Stimulated activated CD4-positive, alpha-beta T cell treated with anti-CD3 and anti-CD28 coated beads, Interleukin-1b, Interleukin-23, amount 100 ng/mL, for 48 hours (primary cell): ENCODE data around the gene UGT1A1.

Source experiments
- DNase-seq: peaks from one replicate; pipeline ENCODE4 v3.0.0-alpha.2; 2020

The UGT1A1 gene

DNA sequence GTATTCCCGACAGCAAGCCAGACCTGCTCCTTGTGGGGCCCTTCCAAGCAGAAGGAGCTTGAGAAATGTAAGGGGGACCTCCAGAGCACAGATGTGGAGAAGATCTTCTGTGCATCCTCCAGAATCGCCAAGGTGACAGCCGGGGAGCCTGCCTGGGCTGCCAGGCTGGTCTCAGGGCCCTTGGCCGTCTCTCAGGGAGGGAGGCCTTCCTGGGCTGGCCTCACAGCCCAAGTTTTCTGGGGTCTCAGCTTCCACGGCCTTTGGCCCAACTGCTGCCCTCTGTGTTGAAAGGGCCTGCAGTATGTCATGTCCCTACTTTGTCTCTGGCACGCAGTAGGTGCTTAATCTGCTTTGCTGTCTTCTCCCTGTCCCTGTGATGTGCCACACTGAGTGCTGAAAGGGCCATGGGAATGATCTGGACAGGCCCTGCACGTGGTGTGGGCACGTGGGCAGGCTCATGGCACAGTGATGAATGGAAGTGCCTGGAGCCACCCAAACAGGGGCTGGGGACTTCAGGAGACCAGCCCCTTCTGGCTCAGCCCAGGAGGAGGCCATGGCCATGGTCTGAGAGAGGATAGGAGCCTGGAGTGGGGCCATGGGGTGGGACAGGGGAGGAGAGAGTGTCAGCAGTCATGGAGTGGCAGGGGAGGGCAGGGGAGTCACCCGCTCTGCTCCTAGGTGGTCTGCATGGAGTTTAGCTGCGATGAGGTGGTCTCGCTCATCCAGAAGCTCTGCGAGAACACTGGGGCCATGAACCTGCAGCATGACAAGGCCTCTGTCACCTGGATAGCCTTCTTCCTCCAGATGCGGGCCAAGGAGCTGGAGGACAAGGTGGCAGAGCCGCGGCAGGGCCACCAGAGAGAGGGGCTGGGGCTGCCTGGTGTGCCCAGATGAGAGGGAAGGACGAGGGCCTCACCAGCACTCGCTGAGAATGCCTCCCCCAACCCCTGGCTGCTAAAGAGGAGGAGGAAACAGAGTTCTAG, 58.9 kb downstream of the UGT1A1 start:
- no peak for DNase-seq

DNA sequence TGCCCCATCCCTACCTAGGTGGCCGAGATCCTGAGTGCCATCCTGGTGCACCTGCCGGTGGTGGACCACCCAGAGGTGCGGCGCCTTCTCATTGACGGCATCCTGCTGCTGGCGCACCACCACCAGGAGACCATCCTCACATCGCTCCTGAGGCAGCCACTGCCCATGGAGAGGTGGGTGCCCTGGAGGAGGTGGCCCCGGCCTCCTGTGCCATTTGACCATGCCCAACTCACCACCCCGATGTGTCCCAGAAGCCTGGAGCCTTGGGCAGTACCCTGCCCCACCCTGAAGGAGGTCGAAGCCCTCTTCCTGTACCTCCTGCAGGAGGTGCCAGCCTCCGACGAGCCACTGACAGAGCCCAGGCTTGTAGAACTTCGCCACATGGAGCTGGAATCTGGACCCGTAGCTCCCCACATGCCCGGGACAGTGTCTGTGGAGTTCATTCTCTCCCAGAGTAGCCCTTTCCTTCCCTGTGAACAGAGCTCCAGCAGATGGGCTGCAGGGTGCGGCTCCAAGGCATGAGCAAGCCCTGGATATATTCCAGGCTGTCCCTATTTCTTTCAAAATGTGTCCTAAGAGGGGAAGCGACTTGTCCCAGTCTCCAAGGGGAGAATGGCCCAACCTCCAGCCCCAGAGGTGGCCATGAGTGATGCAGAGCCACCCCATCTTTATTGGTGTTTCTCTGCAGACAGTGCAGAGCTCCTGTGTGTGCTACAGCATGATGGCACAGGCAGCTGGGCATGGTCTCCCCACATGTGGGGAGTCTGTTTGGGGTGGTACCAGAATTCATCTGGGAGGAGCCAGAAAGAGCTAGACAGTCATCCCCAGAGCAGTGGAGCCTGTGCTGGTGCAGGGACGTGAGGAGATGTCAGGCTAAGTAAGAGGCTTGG, 60.1 kb downstream of the UGT1A1 start:
- no peak for DNase-seq

DNA sequence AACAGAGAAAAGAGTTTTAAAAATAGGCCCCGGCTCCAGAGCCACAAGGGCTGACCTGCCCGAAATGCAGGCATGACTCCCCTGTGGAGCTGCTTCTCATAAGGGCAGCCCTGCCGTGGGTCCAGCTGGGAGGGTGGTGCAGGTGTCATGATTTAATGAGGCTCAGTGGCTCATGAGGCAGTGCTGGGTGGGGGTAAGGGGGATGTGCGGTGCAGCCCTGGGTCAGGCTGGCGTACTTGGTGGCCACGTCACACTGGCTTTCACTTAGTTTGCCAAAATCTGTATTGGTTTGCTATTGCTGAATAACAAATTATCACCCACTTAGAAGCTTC, 60.7 kb downstream of the UGT1A1 start:
- DNase-seq: no peak

DNA sequence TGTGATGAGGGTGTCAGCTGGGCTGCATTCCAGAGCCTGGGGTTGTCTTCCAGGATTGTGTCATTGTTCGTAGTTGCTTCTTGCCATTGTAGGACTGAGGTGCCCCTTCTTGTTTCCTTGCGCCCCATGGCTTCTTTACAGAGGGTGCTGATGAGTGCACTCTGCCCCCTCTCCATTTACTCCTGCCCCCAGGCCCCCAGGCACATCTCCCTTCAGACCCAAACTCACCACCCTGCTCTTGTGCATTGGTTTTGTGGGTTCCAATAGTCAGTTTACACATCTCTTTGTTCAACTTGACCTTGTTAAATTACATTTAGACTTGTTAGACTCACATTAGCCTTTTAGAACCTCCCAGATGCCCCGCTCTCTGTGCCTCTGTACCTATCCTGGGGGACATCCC, 61.1 kb downstream of the UGT1A1 start:
- no peak for DNase-seq

DNA sequence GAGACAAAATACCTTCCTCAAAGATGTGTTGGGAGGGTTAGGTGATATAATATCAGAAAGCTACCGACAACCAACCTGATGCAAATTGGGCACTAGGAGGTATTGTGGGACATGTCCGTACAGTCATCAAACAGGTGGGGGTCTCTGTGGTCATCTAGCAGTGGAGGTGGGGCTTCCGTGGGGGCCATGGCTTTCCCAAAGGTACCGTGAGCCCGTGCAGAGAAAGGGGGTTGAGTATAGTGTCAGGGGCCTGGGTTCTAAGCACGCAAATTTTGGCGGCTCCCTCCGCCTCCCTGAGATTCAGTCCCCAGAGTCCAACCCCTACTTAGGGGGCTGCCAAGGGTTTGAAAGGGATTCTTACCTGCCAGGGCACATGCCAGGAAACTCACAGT, 61.6 kb downstream of the UGT1A1 start:
- DNase-seq: no peak

DNA sequence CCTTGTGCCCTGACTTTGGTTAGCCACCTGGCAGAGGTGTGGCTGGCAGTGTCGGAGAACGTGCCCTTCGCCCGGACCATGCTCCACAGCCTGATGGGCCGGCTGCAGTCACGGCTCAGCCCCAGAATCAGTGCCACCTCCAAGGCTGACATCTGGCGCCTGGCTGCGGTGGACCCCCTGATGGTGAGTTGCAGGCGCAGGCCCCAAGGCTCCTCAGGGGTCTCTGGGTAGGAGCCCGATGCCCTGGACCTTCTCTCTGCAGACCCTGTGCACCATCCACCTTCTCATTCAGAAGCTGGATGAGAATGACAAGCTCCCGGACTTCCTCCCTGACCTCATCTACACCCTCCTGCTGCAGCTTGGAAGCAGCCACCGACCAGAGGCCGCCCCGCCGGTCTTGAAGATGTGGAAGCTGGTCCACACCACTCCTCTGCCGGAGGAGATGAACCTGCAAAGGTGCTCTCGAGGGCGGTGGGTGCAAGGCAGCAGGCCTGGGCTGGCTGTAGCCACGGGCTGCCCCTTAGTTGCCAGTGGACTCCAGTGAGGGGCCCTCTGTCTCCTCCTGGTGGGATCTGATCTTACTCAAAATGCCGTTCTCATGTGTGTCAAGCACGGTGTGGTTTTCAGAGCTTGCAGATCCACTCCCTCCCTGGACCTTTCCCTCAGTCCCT, 62.2 kb downstream of the UGT1A1 start:
- DNase-seq: no peak
